Measurements from ENCODE around the gene PPP1R13L.
"Not testable (repeated sequence)": the region's sequence is repeated elsewhere in the genome, so short reads cannot be mapped to it uniquely, and the experiment has no call there.

The PPP1R13L gene

DNA sequence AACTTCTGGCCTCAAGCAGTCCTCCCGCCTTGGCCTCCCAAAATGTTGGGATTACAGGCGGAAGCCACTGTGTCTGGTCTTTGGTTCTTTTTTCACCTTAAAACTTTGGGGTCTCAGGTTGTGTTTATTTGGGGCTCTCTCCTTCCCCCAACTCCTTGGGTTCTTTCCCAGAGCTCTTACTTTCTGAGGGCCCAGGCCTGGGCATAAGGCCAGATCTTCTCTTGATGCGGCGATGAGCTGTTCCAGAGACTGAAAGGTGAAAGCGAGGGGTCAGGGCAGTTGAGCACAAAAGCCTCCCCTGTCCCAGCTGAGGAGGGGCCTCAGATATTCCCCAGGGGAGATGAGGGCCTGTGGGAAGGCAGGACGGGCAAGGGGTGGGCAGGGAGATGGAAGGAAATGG is 8.6 kb upstream of the PPP1R13L start:
- Histone ChIP-seq H3K27ac (no peak overlapping the region), H3K36me3 (peaks cover 6% of the 10 kb centered on the region), H3K9me3 (no peaks in the 10 kb centered on the region), H3K4me1 (ENCODE audit: control insufficient read depth in 1 of 2, insufficient read depth in 1 of 2, low read depth in 1 of 2, low read length in 1 of 2) (no peaks in the 10 kb centered on the region), H3K4me3 (ENCODE audit: low read depth in 1 of 2, low read length in 1 of 2) (no peak overlapping the region), H3K27me3 (no peaks in the 10 kb centered on the region)
- TF ChIP-seq, protein P1, sequence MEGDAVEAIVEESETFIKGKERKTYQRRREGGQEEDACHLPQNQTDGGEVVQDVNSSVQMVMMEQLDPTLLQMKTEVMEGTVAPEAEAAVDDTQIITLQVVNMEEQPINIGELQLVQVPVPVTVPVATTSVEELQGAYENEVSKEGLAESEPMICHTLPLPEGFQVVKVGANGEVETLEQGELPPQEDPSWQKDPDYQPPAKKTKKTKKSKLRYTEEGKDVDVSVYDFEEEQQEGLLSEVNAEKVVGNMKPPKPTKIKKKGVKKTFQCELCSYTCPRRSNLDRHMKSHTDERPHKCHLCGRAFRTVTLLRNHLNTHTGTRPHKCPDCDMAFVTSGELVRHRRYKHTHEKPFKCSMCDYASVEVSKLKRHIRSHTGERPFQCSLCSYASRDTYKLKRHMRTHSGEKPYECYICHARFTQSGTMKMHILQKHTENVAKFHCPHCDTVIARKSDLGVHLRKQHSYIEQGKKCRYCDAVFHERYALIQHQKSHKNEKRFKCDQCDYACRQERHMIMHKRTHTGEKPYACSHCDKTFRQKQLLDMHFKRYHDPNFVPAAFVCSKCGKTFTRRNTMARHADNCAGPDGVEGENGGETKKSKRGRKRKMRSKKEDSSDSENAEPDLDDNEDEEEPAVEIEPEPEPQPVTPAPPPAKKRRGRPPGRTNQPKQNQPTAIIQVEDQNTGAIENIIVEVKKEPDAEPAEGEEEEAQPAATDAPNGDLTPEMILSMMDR (IDR thresholded peaks at IDR 0.05) = no peak

GRCh38 chr19:45410330-45410729 is 5.5 kb upstream of the PPP1R13L start:
- not testable (repeated sequence) for H3K27ac ChIP-seq; H3K9me3 ChIP-seq; H3K4me3 ChIP-seq (ENCODE audit: low read depth in 1 of 2, low read length in 1 of 2); H3K36me3 ChIP-seq
- Histone ChIP-seq H3K4me1 (ENCODE audit: control insufficient read depth in 1 of 2, insufficient read depth in 1 of 2, low read depth in 1 of 2, low read length in 1 of 2) (peaks cover 16 to 17% of the 10 kb centered on the region in 2 experiments), H3K27me3 (peaks cover 18% of the 10 kb centered on the region)

- H3K9me3 ChIP-seq = no peaks in the 10 kb centered on the region
- no peak overlapping the region for H3K4me3 ChIP-seq (ENCODE audit: low read depth in 1 of 2, low read length in 1 of 2)
- TF ChIP-seq, protein P1 (IDR thresholded peaks at IDR 0.05) = no peak
- peaks cover 24 to 25% of the 10 kb centered on the region in 2 experiments for H3K4me1 ChIP-seq (ENCODE audit: control insufficient read depth in 1 of 2, insufficient read depth in 1 of 2, low read depth in 1 of 2, low read length in 1 of 2)
- peaks cover 26% of the 10 kb centered on the region for H3K27me3 ChIP-seq
- H3K36me3 ChIP-seq = peaks cover 6% of the 10 kb centered on the region
- no peak overlapping the region for H3K27ac ChIP-seq
Observed at GRCh38 chr19:45409557-45409920, 4.7 kb upstream of the PPP1R13L start.

GRCh38 chr19:45408830-45409556 is 4.1 kb upstream of the PPP1R13L start:
- Histone ChIP-seq H3K4me3 (ENCODE audit: low read depth in 1 of 2, low read length in 1 of 2) (no peak overlapping the region), H3K36me3 (peaks cover 5% of the 10 kb centered on the region), H3K9me3 (no peaks in the 10 kb centered on the region), H3K27ac (no peak overlapping the region), H3K4me1 (ENCODE audit: control insufficient read depth in 1 of 2, insufficient read depth in 1 of 2, low read depth in 1 of 2, low read length in 1 of 2) (peaks cover 27 to 29% of the 10 kb centered on the region in 2 experiments), H3K27me3 (peaks cover 31% of the 10 kb centered on the region)
- TF ChIP-seq, protein P1 (IDR thresholded peaks at IDR 0.05) = no peak

DNA sequence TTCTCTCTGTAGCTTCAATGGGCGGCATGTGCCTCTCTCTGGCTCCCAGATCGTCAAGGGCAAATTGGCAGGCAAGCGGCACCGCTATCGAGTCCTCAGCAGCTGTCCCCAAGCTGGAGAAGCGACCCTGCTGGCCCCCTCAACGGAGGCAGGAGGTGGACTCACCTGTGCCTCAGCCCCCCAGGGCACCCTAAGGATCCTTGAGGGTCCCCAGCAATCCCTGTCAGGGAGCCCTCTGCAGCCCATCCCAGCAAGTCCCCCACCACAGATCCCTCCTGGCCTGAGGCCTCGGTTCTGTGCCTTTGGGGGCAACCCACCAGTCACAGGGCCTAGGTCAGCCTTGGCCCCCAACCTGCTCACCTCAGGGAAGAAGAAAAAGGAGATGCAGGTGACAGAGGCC is 3.3 kb upstream of the PPP1R13L start:
- peaks cover 27 to 29% of the 10 kb centered on the region in 2 experiments for H3K4me1 ChIP-seq (ENCODE audit: control insufficient read depth in 1 of 2, insufficient read depth in 1 of 2, low read depth in 1 of 2, low read length in 1 of 2)
- no peak overlapping the region for H3K4me3 ChIP-seq (ENCODE audit: low read depth in 1 of 2, low read length in 1 of 2)
- no peaks in the 10 kb centered on the region for H3K9me3 ChIP-seq
- H3K36me3 ChIP-seq = no peaks in the 10 kb centered on the region
- TF ChIP-seq, protein P1 (IDR thresholded peaks at IDR 0.05) = no peak
- H3K27ac ChIP-seq = no peak overlapping the region
- peaks cover 40% of the 10 kb centered on the region for H3K27me3 ChIP-seq

- H3K9me3 ChIP-seq; H3K27ac ChIP-seq; H3K4me3 ChIP-seq (ENCODE audit: low read depth in 1 of 2, low read length in 1 of 2); H3K36me3 ChIP-seq: not testable (repeated sequence)
- peaks cover 45% of the 10 kb centered on the region for H3K27me3 ChIP-seq
- peaks cover 27 to 29% of the 10 kb centered on the region in 2 experiments for H3K4me1 ChIP-seq (ENCODE audit: control insufficient read depth in 1 of 2, insufficient read depth in 1 of 2, low read depth in 1 of 2, low read length in 1 of 2)
Observed at GRCh38 chr19:45407585-45407984, 2.7 kb upstream of the PPP1R13L start.

Data from neutrophil (primary cell).